Activated CD4-positive, alpha-beta memory T cell treated with anti-CD3 and anti-CD28 coated beads for 36 hours (primary cell): ENCODE data around the gene COMMD3. TPM values are rescaled to one million over a fixed set of nuclear protein-coding genes. Genes with fewer than 3 reads are reported as not detected.
"Not testable (repeated sequence)": the region's sequence is repeated elsewhere in the genome, so short reads cannot be mapped to it uniquely, and the experiment has no call there.

Experiments
- CTCF ChIA-PET: fragments of 350-600 bp; sonication (Branson Sonifier 250); formaldehyde crosslinking; loops from one replicate; lab custom pipeline; 2021; ENCODE audit warnings: antibody characterized with exemption, inconsistent platforms; lab: Charles Lee
- POLR2A ChIA-PET: fragments of 350-600 bp; sonication (Branson Sonifier 250); formaldehyde crosslinking; loops from one replicate; lab custom pipeline; 2021; ENCODE audit warnings: antibody characterized with exemption; lab: Charles Lee
- DNase-seq: peaks from one replicate; pipeline ENCODE4 v3.0.0-alpha.2; 2020
- H3K27ac Mint-ChIP-seq: one replicate; pipeline ENCODE4 v1.8.0; 2021; ENCODE audit warnings: mixed read lengths
- H3K27me3 Mint-ChIP-seq: one replicate; pipeline ENCODE4 v1.8.0; 2021; ENCODE audit warnings: mixed read lengths
- H3K36me3 Mint-ChIP-seq: one replicate; pipeline ENCODE4 v1.8.0; 2021; ENCODE audit warnings: mixed read lengths
- H3K4me1 Mint-ChIP-seq: one replicate; pipeline ENCODE4 v1.8.0; 2021; ENCODE audit warnings: low read depth, mixed read lengths
- H3K4me3 Mint-ChIP-seq: one replicate; pipeline ENCODE4 v1.8.0; 2021; ENCODE audit warnings: mild to moderate bottlenecking, mixed read lengths
- H3K9me3 Mint-ChIP-seq: one replicate; pipeline ENCODE4 v1.8.0; 2021; ENCODE audit warnings: mixed read lengths
- intact Hi-C: fragments of 100-400 bp; cut with micrococcal nuclease; formaldehyde crosslinking; loops from one replicate; pipeline ENCODE4 v1.15.1; 2023
- total RNA-seq, 2 experiments: library from RNA; stranded (reverse); gene quantifications; one replicate each; pipeline ENCODE4 v1.2.3, GENCODE V29; 2021

The COMMD3 gene
- total RNA-seq, 2 experiments from 2014 or later, result 84.6 to 91.4 TPM

GRCh38 chr10:22351131-22351703, 35.0 kb downstream of the COMMD3 start:
- intact Hi-C loops, result no loop called here
- H3K27me3 Mint-ChIP-seq, result peaks cover 12% of the 10 kb centered on the region
- no peak for DNase-seq
- no peaks in the 10 kb centered on the region for H3K4me1 Mint-ChIP-seq
- H3K9me3 Mint-ChIP-seq, result no peaks in the 10 kb centered on the region
- H3K4me3 Mint-ChIP-seq, result no peak overlapping the region
- no peaks in the 10 kb centered on the region for H3K36me3 Mint-ChIP-seq
- ChIA-PET CTCF (no interaction called here), POLR2A (no interaction called here)
- no peak overlapping the region for H3K27ac Mint-ChIP-seq

GRCh38 chr10:22356324-22356873, 40.2 kb downstream of the COMMD3 start:
- Mint-ChIP-seq H3K4me1 (no peaks in the 10 kb centered on the region), H3K36me3 (no peaks in the 10 kb centered on the region), H3K27ac (no peak overlapping the region), H3K9me3 (no peaks in the 10 kb centered on the region), H3K4me3 (no peak overlapping the region), H3K27me3 (no peaks in the 10 kb centered on the region)
- CTCF ChIA-PET, result no interaction called here
- intact Hi-C loops, result no loop called here
- no peak for DNase-seq
- POLR2A ChIA-PET, result no interaction called here

GRCh38 chr10:22357770-22358169, 41.6 kb downstream of the COMMD3 start:
- POLR2A ChIA-PET, result not testable (repeated sequence)

GRCh38 chr10:22363305-22363704, 47.1 kb downstream of the COMMD3 start:
- intact Hi-C loops, result loop anchor here (10.0 kb wide), 1 partner anchor 321 kb away; no protein-coding TSS in a partner anchor
- POLR2A ChIA-PET, result no interaction called here
- H3K4me1 Mint-ChIP-seq, result peaks cover 10% of the 10 kb centered on the region

More at GRCh38 chr10:22357770-22358169, 41.6 kb downstream of the COMMD3 start:
- H3K4me1 Mint-ChIP-seq, H3K9me3 Mint-ChIP-seq, H3K27ac Mint-ChIP-seq, H3K27me3 Mint-ChIP-seq, CTCF ChIA-PET, H3K36me3 Mint-ChIP-seq, intact Hi-C loops, H3K4me3 Mint-ChIP-seq, DNase-seq: not testable (repeated sequence)

GRCh38 chr10:22364407-22365140, 48.4 kb downstream of the COMMD3 start:
- no peak for DNase-seq
- peaks cover 3% of the 10 kb centered on the region for H3K27me3 Mint-ChIP-seq
- ChIA-PET CTCF (interaction anchor here (0.7 kb wide), 2 partner anchors 49 to 1081 kb away, joined by 3 read pairs; no protein-coding TSS in a partner anchor), POLR2A (no interaction called here)
- H3K4me3 Mint-ChIP-seq, result no peak overlapping the region
- H3K9me3 Mint-ChIP-seq, result no peaks in the 10 kb centered on the region
- H3K4me1 Mint-ChIP-seq, result peaks cover 14% of the 10 kb centered on the region
- H3K27ac Mint-ChIP-seq, result no peak overlapping the region
- no peaks in the 10 kb centered on the region for H3K36me3 Mint-ChIP-seq
- intact Hi-C loops, result loop anchor here (5.0 to 10.0 kb wide), 2 partner anchors 73 to 320 kb away; no protein-coding TSS in a partner anchor

More at GRCh38 chr10:22363305-22363704, 47.1 kb downstream of the COMMD3 start:
- Mint-ChIP-seq H3K9me3 (no peaks in the 10 kb centered on the region), H3K27ac (no peak overlapping the region), H3K27me3 (peaks cover 3% of the 10 kb centered on the region), H3K36me3 (no peaks in the 10 kb centered on the region), H3K4me3 (no peak overlapping the region)
- DNase-seq, result peak; percentile 20
- CTCF ChIA-PET, result no interaction called here

GRCh38 chr10:22365233-22365632, 49.0 kb downstream of the COMMD3 start:
- peaks cover 18% of the 10 kb centered on the region for H3K4me1 Mint-ChIP-seq
- POLR2A ChIA-PET, result no interaction called here
- CTCF ChIA-PET, result interaction anchor here (0.7 kb wide), 1 partner anchor 50 kb away, joined by 3 read pairs; no protein-coding TSS in a partner anchor
- no peak overlapping the region for H3K27ac Mint-ChIP-seq
- no peaks in the 10 kb centered on the region for H3K36me3 Mint-ChIP-seq
- intact Hi-C loops, result loop anchor here (5.0 to 10.0 kb wide), 2 partner anchors 72 to 320 kb away; no protein-coding TSS in a partner anchor
- no peaks in the 10 kb centered on the region for H3K9me3 Mint-ChIP-seq
- no peak overlapping the region for H3K4me3 Mint-ChIP-seq
- no peak for DNase-seq
- peaks cover 3% of the 10 kb centered on the region for H3K27me3 Mint-ChIP-seq

- intact Hi-C loops, result loop anchor here (2.0 to 10.0 kb wide), 3 partner anchors 57 to 319 kb away; no protein-coding TSS in a partner anchor
These were observed 49.7 kb downstream of the COMMD3 start for GRCh38 chr10:22365644-22366434.

GRCh38 chr10:22366435-22366703, 50.2 kb downstream of the COMMD3 start:
- ChIA-PET CTCF (interaction anchor here (0.8 kb wide), 1 partner anchor 27 kb away, joined by 3 read pairs; no protein-coding TSS in a partner anchor), POLR2A (no interaction called here)
- Mint-ChIP-seq H3K27me3 (peaks cover 3% of the 10 kb centered on the region), H3K27ac (no peak overlapping the region), H3K9me3 (no peaks in the 10 kb centered on the region), H3K4me3 (no peak overlapping the region), H3K4me1 (peaks cover 19% of the 10 kb centered on the region), H3K36me3 (no peaks in the 10 kb centered on the region)
- no peak for DNase-seq
- intact Hi-C loops, result loop anchor here (2.0 to 10.0 kb wide), 3 partner anchors 58 to 318 kb away; no protein-coding TSS in a partner anchor

More at GRCh38 chr10:22365644-22366434, 49.7 kb downstream of the COMMD3 start:
- H3K4me3 Mint-ChIP-seq, result no peak overlapping the region
- peaks cover 19% of the 10 kb centered on the region for H3K4me1 Mint-ChIP-seq
- no peak for DNase-seq
- H3K9me3 Mint-ChIP-seq, result no peaks in the 10 kb centered on the region
- no peak overlapping the region for H3K27ac Mint-ChIP-seq
- H3K27me3 Mint-ChIP-seq, result peaks cover 3% of the 10 kb centered on the region
- CTCF ChIA-PET, result interaction anchor here (0.8 kb wide), 1 partner anchor 26 kb away, joined by 3 read pairs; no protein-coding TSS in a partner anchor
- POLR2A ChIA-PET, result no interaction called here
- H3K36me3 Mint-ChIP-seq, result no peaks in the 10 kb centered on the region

GRCh38 chr10:22366771-22367170, 50.6 kb downstream of the COMMD3 start:
- ChIA-PET CTCF (interaction anchor here (0.8 kb wide), 1 partner anchor 27 kb away, joined by 3 read pairs; no protein-coding TSS in a partner anchor), POLR2A (no interaction called here)
- H3K4me3 Mint-ChIP-seq, result no peak overlapping the region
- no peaks in the 10 kb centered on the region for H3K36me3 Mint-ChIP-seq
- H3K4me1 Mint-ChIP-seq, result peaks cover 19% of the 10 kb centered on the region
- H3K27ac Mint-ChIP-seq, result no peak overlapping the region
- peaks cover 3% of the 10 kb centered on the region for H3K27me3 Mint-ChIP-seq
- H3K9me3 Mint-ChIP-seq, result no peaks in the 10 kb centered on the region
- intact Hi-C loops, result loop anchor here (2.0 to 10.0 kb wide), 3 partner anchors 58 to 318 kb away; no protein-coding TSS in a partner anchor
- no peak for DNase-seq

GRCh38 chr10:22367471-22367870, 51.3 kb downstream of the COMMD3 start:
- Mint-ChIP-seq H3K4me3 (no peak overlapping the region), H3K27ac (no peak overlapping the region), H3K9me3 (no peaks in the 10 kb centered on the region), H3K36me3 (no peaks in the 10 kb centered on the region), H3K27me3 (peaks cover 3% of the 10 kb centered on the region), H3K4me1 (peaks cover 19% of the 10 kb centered on the region)
- no peak for DNase-seq
- POLR2A ChIA-PET, result no interaction called here
- intact Hi-C loops, result loop anchor here (2.0 to 10.0 kb wide), 3 partner anchors 59 to 317 kb away; no protein-coding TSS in a partner anchor
- CTCF ChIA-PET, result no interaction called here

GRCh38 chr10:22368402-22368801, 52.2 kb downstream of the COMMD3 start:
- Mint-ChIP-seq H3K36me3 (no peaks in the 10 kb centered on the region), H3K9me3 (no peaks in the 10 kb centered on the region), H3K27ac (no peak overlapping the region), H3K27me3 (peaks cover 5% of the 10 kb centered on the region), H3K4me1 (peaks cover 19% of the 10 kb centered on the region), H3K4me3 (no peak overlapping the region)
- intact Hi-C loops, result loop anchor here (5.0 to 10.0 kb wide), 2 partner anchors 69 to 316 kb away; no protein-coding TSS in a partner anchor
- no peak for DNase-seq
- POLR2A ChIA-PET, result no interaction called here
- CTCF ChIA-PET, result no interaction called here
